K562 (cell line): ENCODE data around the gene UNC50. TPM values are rescaled to one million over a fixed set of nuclear protein-coding genes. Genes with fewer than 3 reads are reported as not detected.

ENCODE experiments used
- ATAC-seq: fragments of 200-7000 bp; cut with Tn5 transposase; 3 replicates; pipeline ENCODE4 v1.9.1; 2020; ENCODE audit warnings: moderate library complexity
- BruUV-seq: library from RNA; stranded (reverse); fragments of 400-500 nt; replicated peaks from 2 replicates; lab custom pipeline; 2021; lab: Mats Ljungman, UMichigan
- CTCF ChIA-PET: fragments of 300-600 bp; formaldehyde crosslinking; extraction: SDS; loops from one replicate; lab custom pipeline; 2021; ENCODE audit warnings: low intra/inter-chr PET ratio; lab: Yijun Ruan, JAX
- POLR2A ChIA-PET: fragments of 300-600, 350-650 bp; sonication (Branson Sonifier 250); formaldehyde crosslinking; extraction: SDS; loops from one replicate; lab custom pipeline; 2021; ENCODE audit warnings: antibody characterized with exemption, inconsistent platforms; lab: Yijun Ruan, JAX
- DNase-seq, 4 experiments: peaks; one replicate each; pipeline versions ENCODE4 v3.0.0 to v3.0.0-alpha.2; 2011 to 2018; ENCODE audit warnings: low spot score in 3 of 4, mixed read lengths in 3 of 4; ENCODE audit errors: extremely low read depth in 1 of 4
- FAIRE-seq: peaks from 2 replicates; lab custom pipeline; 2011; peaks lifted over from hg19 to GRCh38; lab: Jason Lieb, UNC
- H2AFZ ChIP-seq: 2 replicates; pipeline ENCODE4 v1.6.0; 2011; ENCODE audit warnings: low read depth, low read length, control low read depth, inconsistent platforms
- H3K27ac ChIP-seq: fragments of 200-600 bp; 3 replicates; pipeline ENCODE4 v1.8.0; 2011; ENCODE audit warnings: low read depth, mild to moderate bottlenecking, control low read depth, inconsistent platforms, low read length, moderate library complexity, mixed read lengths; ENCODE audit errors: extremely low read depth
- H3K27me3 ChIP-seq, 2 experiments: fragments of 300-600 bp in 1 of 2; 2 replicates in 1 of 2; 3 replicates in 1 of 2; pipeline versions ENCODE4 v1.6.0 to v1.8.0; 2011; ENCODE audit warnings: inconsistent platforms in 2 of 2, low read length in 2 of 2, mild to moderate bottlenecking in 1 of 2, mixed read lengths in 1 of 2, moderate library complexity in 1 of 2; ENCODE audit not compliant: control insufficient read depth in 2 of 2, insufficient read depth in 2 of 2
- H3K36me3 ChIP-seq: fragments of 300-600 bp; 3 replicates; pipeline ENCODE4 v1.8.0; 2011; ENCODE audit warnings: mild to moderate bottlenecking, low read length, inconsistent platforms; ENCODE audit not compliant: control insufficient read depth, insufficient read depth
- H3K4me1 ChIP-seq, 2 experiments: fragments of 200-600 bp in 1 of 2; replicated peaks in 1 of 2; 2 replicates in 1 of 2; 3 replicates in 1 of 2; pipeline versions ENCODE4 v1.5.1 to v1.8.0; 2011; ENCODE audit warnings: inconsistent platforms in 2 of 2, low read length in 2 of 2, mild to moderate bottlenecking in 1 of 2, mixed read lengths in 1 of 2, moderate library complexity in 1 of 2; ENCODE audit not compliant: control insufficient read depth in 2 of 2, insufficient read depth in 2 of 2
- H3K4me2 ChIP-seq: 2 replicates; pipeline ENCODE4 v1.6.1; 2011; ENCODE audit warnings: low read length, control low read depth, inconsistent platforms, mixed read lengths; ENCODE audit not compliant: insufficient read depth
- H3K4me3 ChIP-seq: fragments of 200-600 bp; sonication (generic), shearing (Covaris generic); 2 replicates; pipeline ENCODE4 v1.5.1; 2016; ENCODE audit warnings: control low read depth, inconsistent platforms
- H3K79me2 ChIP-seq: fragments of 200-600 bp; 3 replicates; pipeline ENCODE4 v1.8.0; 2011; ENCODE audit warnings: low read length, inconsistent platforms; ENCODE audit not compliant: control insufficient read depth, insufficient read depth
- H3K9ac ChIP-seq, 2 experiments: 2 replicates each; pipeline versions ENCODE4 v1.6.0 to v1.6.1; 2011; ENCODE audit warnings: low read depth in 2 of 2, low read length in 2 of 2, control low read depth in 1 of 2, inconsistent platforms in 1 of 2, mild to moderate bottlenecking in 1 of 2, mixed read lengths in 1 of 2; ENCODE audit not compliant: insufficient read depth in 1 of 2
- H3K9me1 ChIP-seq: one replicate; pipeline ENCODE4 v1.6.0; 2011; ENCODE audit warnings: inconsistent platforms, mild to moderate bottlenecking, low read length, moderate library complexity; ENCODE audit not compliant: control insufficient read depth, insufficient read depth
- H3K9me3 ChIP-seq: replicated peaks from 2 replicates; pipeline ENCODE4 v1.5.1; 2011; ENCODE audit warnings: low read depth, low read length, inconsistent platforms; ENCODE audit not compliant: control insufficient read depth, insufficient read depth
- H4K20me1 ChIP-seq: replicated peaks from 2 replicates; pipeline ENCODE4 v1.6.1; 2011; ENCODE audit warnings: low read length, inconsistent platforms, mixed read lengths; ENCODE audit not compliant: control insufficient read depth, insufficient read depth
- DPF2 ChIP-seq: fragments of 450-650 bp; IDR thresholded peaks from 2 replicates; pipeline ENCODE4 v1.6.1; 2016
- FOXA3 ChIP-seq, 2 experiments: fragments of 450-650 bp in 1 of 2; sonication (generic) in 1 of 2; formaldehyde crosslinking; IDR thresholded peaks in 1 of 2; conservative IDR thresholded peaks in 1 of 2; 2 replicates each; pipeline versions ENCODE4 v1.4.0 to v1.8.0; 2020 to 2022; ENCODE audit warnings: mild to moderate bottlenecking in 2 of 2, missing genetic modification reagents in 1 of 2
- FOXK2 ChIP-seq, 2 experiments: fragments of 450-650 bp; IDR thresholded peaks in 1 of 2; conservative IDR thresholded peaks in 1 of 2; 2 replicates each; pipeline ENCODE4 v1.6.1; 2016; ENCODE audit warnings: low read depth in 2 of 2, mild to moderate bottlenecking in 1 of 2
- HMGN3 ChIP-seq: IDR thresholded peaks from 2 replicates; pipeline ENCODE4 v1.6.1; 2011; ENCODE audit warnings: borderline replicate concordance, low read depth, mild to moderate bottlenecking, mixed read lengths, low read length; ENCODE audit not compliant: insufficient read length; ENCODE audit errors: extremely low read depth
- OTX1 ChIP-seq: fragments of 450-650 bp; formaldehyde crosslinking; IDR thresholded peaks from 2 replicates; pipeline ENCODE4 v1.4.0; 2022; ENCODE audit warnings: mild to moderate bottlenecking
- PCBP1 ChIP-seq: fragments of 200-400 bp; formaldehyde crosslinking; IDR thresholded peaks from 2 replicates; pipeline ENCODE4 v1.6.1; 2018; ENCODE audit warnings: mild to moderate bottlenecking, low read depth, low read length; ENCODE audit not compliant: poor library complexity, severe bottlenecking
- XRCC3 ChIP-seq: fragments of 450-650 bp; IDR thresholded peaks from 2 replicates; pipeline ENCODE4 v1.6.1; 2017; ENCODE audit warnings: mild to moderate bottlenecking, moderate library complexity
- XRCC4 ChIP-seq: IDR thresholded peaks from one replicate; pipeline ENCODE4 v1.6.1; 2011; ENCODE audit not compliant: insufficient read depth, insufficient read length; ENCODE audit errors: extremely low read depth
- ZC3H4 ChIP-seq: sonication (generic); formaldehyde crosslinking; IDR thresholded peaks from 2 replicates; pipeline ENCODE4 v1.9.0; 2021; ENCODE audit warnings: missing genetic modification reagents, borderline replicate concordance
- ZNF134 ChIP-seq: fragments of 250-450 bp; sonication (Bioruptor Pico); conservative IDR thresholded peaks from 2 replicates; pipeline ENCODE4 v1.4.0; 2020
- ZNF175 ChIP-seq: fragments of 200-800 bp; sonication (Bioruptor generic); IDR thresholded peaks from 2 replicates; pipeline ENCODE4 v1.6.1; 2016; ENCODE audit warnings: low read depth, mild to moderate bottlenecking, missing genetic modification characterization, missing compliant biosample characterization
- WGBS: fragments of 100-300 bp; shearing (Covaris generic); methylation state at CpG from one replicate; pipeline ENCODE4 v1.1.6; 2016; ENCODE audit warnings: low coverage, mixed read lengths; ENCODE audit not compliant: insufficient coverage; ENCODE audit errors: missing lambda C conversion rate; 5-methylcytosine and 5-hydroxymethylcytosine counted together
- in situ Hi-C: fragments of 300-500 bp; cut with MboI; formaldehyde crosslinking; loops from 4 replicates; pipeline ENCODE4 v1.15.0; 2018; ENCODE audit warnings: inconsistent platforms, mixed read lengths
- intact Hi-C: fragments of 100-400 bp; cut with micrococcal nuclease; formaldehyde crosslinking; loops from 2 replicates; pipeline ENCODE4 v1.14.2; 2022
- polyA plus RNA-seq, 8 experiments: library from polyadenylated mRNA; depleted of rRNA in 4 of 8; stranded (reverse) in 5 of 8; unstranded in 3 of 8; fragments of >200 nt; fragmentation: Nextera tagmentation in 2 of 8; fragmentation: Illumina TruSeq in 1 of 8; extraction: Ambion mirVana in 2 of 8; extraction: Trizol in 1 of 8; gene quantifications; 2 replicates each; pipeline versions ENCODE4 v1.2.1 to v1.2.3, GENCODE V29; 2011 to 2014; ENCODE audit warnings: inconsistent platforms in 1 of 8, missing spikeins in 1 of 8
- total RNA-seq, 7 experiments: library from RNA; depleted of rRNA in 6 of 7; stranded (reverse); fragments of >200 nt in 6 of 7; fragmentation: Illumina TruSeq in 2 of 7; extraction: Trizol in 2 of 7; gene quantifications; 2 replicates each; pipeline versions ENCODE4 v1.2.1 to v1.2.3, GENCODE V29; 2011 to 2021; ENCODE audit warnings: low replicate concordance in 1 of 7
- TF ChIP-seq, protein P1 (sequence below): sonication (generic); formaldehyde crosslinking; IDR thresholded peaks from 2 replicates; pipeline ENCODE4 v1.9.0; 2022; ENCODE audit warnings: mild to moderate bottlenecking, missing genetic modification reagents
- TF ChIP-seq, protein P2 (sequence below): fragments of 250-450 bp; sonication (Bioruptor Pico); IDR thresholded peaks from 2 replicates; pipeline ENCODE4 v1.8.0; 2022; ENCODE audit warnings: moderate library complexity, mild to moderate bottlenecking, inconsistent platforms

UNC50 gene
- total and polyA plus RNA-seq, 9 of the 15 experiments (the other 6 are each of a cell fraction or from before 2014, with no cell fraction given) = 30.0 to 52.9 (median 35.9) TPM

DNA sequence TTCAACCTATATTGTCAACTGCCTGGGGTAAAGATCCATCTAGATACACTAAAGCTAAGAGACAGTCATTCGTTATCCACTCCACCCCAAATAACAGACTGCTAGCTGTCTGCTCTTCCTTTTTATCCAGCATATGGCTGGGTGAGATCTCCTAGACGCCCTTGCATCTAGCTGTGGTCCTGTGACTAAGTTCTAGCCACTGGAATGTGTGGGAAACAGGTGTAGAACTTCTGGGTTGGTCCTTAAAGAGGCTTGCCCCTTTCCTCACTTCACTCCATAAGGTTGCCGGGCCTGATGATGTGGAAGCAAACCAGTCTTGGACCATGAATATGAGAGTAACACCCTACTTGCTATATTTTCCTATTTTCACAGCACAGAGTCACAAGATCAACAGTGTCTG lies 3.3 kb upstream of the UNC50 start:
- FAIRE-seq (no peak), ATAC-seq (no peak), DNase-seq (no peak)
- H3K9me3 ChIP-seq = no peaks in the 10 kb centered on the region
- intact Hi-C loops = no loop called here
- no peaks in the 10 kb centered on the region for H3K27me3 ChIP-seq
- CTCF ChIA-PET = no interaction called here
- H3K9me1 ChIP-seq = peaks cover 5% of the 10 kb centered on the region
- no peak overlapping the region for H3K4me2 ChIP-seq
- no peak overlapping the region for H3K27ac ChIP-seq
- peaks cover 17% of the 10 kb centered on the region in 2 experiments for H3K4me1 ChIP-seq
- TF ChIP-seq, protein P1, sequence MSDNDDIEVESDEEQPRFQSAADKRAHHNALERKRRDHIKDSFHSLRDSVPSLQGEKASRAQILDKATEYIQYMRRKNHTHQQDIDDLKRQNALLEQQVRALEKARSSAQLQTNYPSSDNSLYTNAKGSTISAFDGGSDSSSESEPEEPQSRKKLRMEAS (CRISPR knock-in tag) = no peak
- TF ChIP-seq DPF2 (no peak), ZNF175 (CRISPR knock-in tag) (no peak), ZC3H4 (no peak), HMGN3 (no peak), ZNF134 (no peak)
- H3K79me2 ChIP-seq = peaks cover 56% of the 10 kb centered on the region
- H2AFZ ChIP-seq = no peak overlapping the region
- H3K9ac ChIP-seq = no peak overlapping the region
- H3K36me3 ChIP-seq = peaks cover 57% of the 10 kb centered on the region; the same call in 2 of the 3 replicates
- POLR2A ChIA-PET = no interaction called here
- 61% methylated on average over 3 of the region's 3 CpGs for WGBS
- H3K4me3 ChIP-seq = no peak overlapping the region
- in situ Hi-C loops = no loop called here
- no TSS peak for BruUV-seq
- no peaks in the 10 kb centered on the region; the same call in 1 of the 2 replicates for H4K20me1 ChIP-seq

DNA sequence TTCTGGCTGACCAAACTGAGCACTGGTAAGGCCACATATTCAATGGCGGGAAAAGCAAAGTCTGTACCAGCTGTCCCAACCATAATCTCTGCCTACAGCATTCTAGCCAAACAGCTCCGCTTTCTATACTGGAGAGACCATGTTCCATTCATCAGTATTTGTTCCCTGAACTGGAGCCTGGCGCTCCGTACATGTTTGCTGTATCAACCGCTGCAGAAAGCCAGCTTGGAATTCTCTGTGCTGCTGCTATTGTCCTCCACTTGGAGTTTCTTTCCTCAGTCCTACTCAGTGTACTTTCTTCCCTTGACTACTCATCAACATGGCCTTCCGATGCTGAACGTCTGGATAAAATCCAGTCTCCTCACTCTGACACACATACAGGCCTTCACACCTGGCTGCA lies 2.0 kb upstream of the UNC50 start:
- WGBS = 86% methylated on average over 6 of the region's 7 CpGs
- POLR2A ChIA-PET = interaction anchor here (1.2 to 1.4 kb wide), 3 partner anchors 10 to 46 kb away, joined by 3 read pairs; no protein-coding TSS in a partner anchor
- H3K9ac ChIP-seq = 0 out of 4 replicates have a peak overlapping the region, but pooled peaks of 1 of the 2 experiments have one; percentile 61
- TF ChIP-seq XRCC3 (no peak), XRCC4 (no peak), PCBP1 (no peak), FOXA3 (CRISPR knock-in tag; conservative IDR thresholded peaks at IDR 0.05 in 1 of 2, IDR thresholded peaks at IDR 0.05 in 1 of 2) (no peak), FOXK2 (conservative IDR thresholded peaks at IDR 0.05 in 1 of 2, IDR thresholded peaks at IDR 0.05 in 1 of 2; ENCODE audit: low read depth in 2 of 2) (no peak), OTX1 (no peak)
- TF ChIP-seq, protein P2, sequence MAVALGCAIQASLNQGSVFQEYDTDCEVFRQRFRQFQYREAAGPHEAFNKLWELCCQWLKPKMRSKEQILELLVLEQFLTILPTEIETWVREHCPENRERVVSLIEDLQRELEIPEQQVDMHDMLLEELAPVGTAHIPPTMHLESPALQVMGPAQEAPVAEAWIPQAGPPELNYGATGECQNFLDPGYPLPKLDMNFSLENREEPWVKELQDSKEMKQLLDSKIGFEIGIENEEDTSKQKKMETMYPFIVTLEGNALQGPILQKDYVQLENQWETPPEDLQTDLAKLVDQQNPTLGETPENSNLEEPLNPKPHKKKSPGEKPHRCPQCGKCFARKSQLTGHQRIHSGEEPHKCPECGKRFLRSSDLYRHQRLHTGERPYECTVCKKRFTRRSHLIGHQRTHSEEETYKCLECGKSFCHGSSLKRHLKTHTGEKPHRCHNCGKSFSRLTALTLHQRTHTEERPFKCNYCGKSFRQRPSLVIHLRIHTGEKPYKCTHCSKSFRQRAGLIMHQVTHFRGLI (CRISPR knock-in tag) = no peak

More for the DNA sequence above, 2.0 kb upstream of the UNC50 start:
- no peak for ATAC-seq
- BruUV-seq = no TSS peak
- no peak overlapping the region for H2AFZ ChIP-seq
- no peak overlapping the region; the same call in 1 of the 2 replicates for H3K4me2 ChIP-seq
- no peak overlapping the region for H3K4me3 ChIP-seq
- CTCF ChIA-PET = no interaction called here
- H3K9me3 ChIP-seq = no peaks in the 10 kb centered on the region
- in situ Hi-C loops (no loop called here), intact Hi-C loops (no loop called here)
- peaks cover 60% of the 10 kb centered on the region for H3K36me3 ChIP-seq
- no peak for FAIRE-seq
- no peaks in the 10 kb centered on the region; the same call in 1 of the 2 replicates for H4K20me1 ChIP-seq
- DNase-seq = no peak
- H3K4me1 ChIP-seq = peaks cover 17 to 28% of the 10 kb centered on the region in 2 experiments
- no peak overlapping the region for H3K27ac ChIP-seq
- H3K79me2 ChIP-seq = peaks cover 64% of the 10 kb centered on the region
- no peaks in the 10 kb centered on the region for H3K27me3 ChIP-seq
- peaks cover 5% of the 10 kb centered on the region for H3K9me1 ChIP-seq
